GM12891 (cell line): Measurements from ENCODE around the gene DTHD1.

Experiments used
- DNase-seq: peaks from one replicate; pipeline ENCODE4 v3.0.0; 2011; ENCODE audit warnings: low spot score; ENCODE audit not compliant: insufficient read length
- FAIRE-seq: peaks from 2 replicates; lab custom pipeline; 2011; peaks lifted over from hg19 to GRCh38; lab: Jason Lieb, UNC
- PAX5 ChIP-seq: IDR thresholded peaks from 2 replicates; pipeline ENCODE4 v1.6.1; 2011; ENCODE audit warnings: low read length, moderate library complexity, mild to moderate bottlenecking; ENCODE audit not compliant: insufficient read depth, severe bottlenecking
- POLR2A ChIP-seq: IDR thresholded peaks from 2 replicates; pipeline ENCODE4 v1.6.1; 2011; ENCODE audit warnings: low read depth, low read length, control low read depth
- POLR2AphosphoS5 ChIP-seq: IDR thresholded peaks from 2 replicates; pipeline ENCODE4 v1.6.1; 2011; ENCODE audit warnings: low read depth, low read length, control low read depth
- POU2F2 ChIP-seq: IDR thresholded peaks from 2 replicates; pipeline ENCODE4 v1.6.1; 2011; ENCODE audit warnings: low read depth, mild to moderate bottlenecking, control low read depth, low read length, moderate library complexity
- SPI1 ChIP-seq: IDR thresholded peaks from 2 replicates; pipeline ENCODE4 v1.6.1; 2011; ENCODE audit warnings: low read depth, low read length, control low read depth
- TAF1 ChIP-seq: IDR thresholded peaks from 2 replicates; pipeline ENCODE4 v1.6.1; 2011; ENCODE audit warnings: low read depth, low read length, control low read depth

DTHD1 gene

DNA sequence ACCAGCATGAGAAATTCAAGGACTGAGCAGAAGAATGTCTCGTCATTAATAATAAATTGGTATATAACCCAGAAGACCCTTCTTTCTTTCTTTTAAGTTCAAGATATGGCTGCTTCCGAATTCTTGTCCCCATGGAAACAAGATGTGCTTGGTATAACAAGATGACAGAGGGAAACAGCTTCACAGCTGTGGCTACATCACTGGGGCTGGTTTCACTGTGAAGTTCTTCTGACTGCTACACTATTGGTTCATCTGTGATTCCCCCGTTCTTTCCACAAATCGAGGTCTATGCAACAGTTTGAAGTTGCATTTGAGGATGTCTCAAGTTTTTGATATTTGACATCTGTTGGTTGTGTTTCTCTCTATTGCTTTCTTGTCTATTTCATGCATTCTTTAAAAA, 12.3 kb upstream of the DTHD1 start:
- DNase-seq, result no peak
- TF ChIP-seq POU2F2 (no peak), POLR2AphosphoS5 (no peak), POLR2A (no peak), SPI1 (no peak), PAX5 (no peak), TAF1 (no peak)
- FAIRE-seq, result no peak

DNA sequence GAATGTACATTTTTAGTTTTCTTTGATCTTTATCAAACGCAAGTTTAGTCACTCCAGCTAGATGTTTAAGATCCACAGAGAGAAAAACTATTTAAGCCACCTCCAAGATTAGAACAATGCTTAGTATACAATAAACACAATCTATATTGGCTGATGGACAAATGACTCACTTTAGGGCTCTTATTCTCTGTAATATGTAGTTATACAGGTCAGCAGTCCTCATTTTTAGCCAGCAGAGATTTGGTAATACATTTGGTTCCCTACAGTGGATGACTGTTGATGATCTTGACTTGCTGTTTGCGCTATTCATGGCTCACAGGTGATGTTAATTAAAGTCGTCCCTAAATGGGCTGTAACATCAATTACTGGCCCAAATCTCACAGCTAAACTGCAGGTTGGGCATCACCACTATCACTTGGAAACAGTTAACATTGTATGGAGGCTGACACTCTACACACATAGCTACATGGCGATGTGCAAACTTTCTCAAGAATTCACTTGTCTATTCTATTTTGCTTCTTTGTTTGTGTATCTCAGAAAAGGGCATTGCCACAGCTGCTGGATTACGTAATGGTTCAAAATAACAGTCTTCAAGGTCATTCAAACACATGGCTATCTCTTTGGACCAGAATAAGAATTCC, 11.8 kb upstream of the DTHD1 start:
- no peak for DNase-seq
- TF ChIP-seq POLR2AphosphoS5 (no peak), SPI1 (no peak), POLR2A (no peak), TAF1 (no peak), POU2F2 (no peak), PAX5 (no peak)
- FAIRE-seq, result peak; percentile 9

GRCh38 chr4:36273276-36273675, 8.1 kb upstream of the DTHD1 start:
- DNase-seq (no peak), FAIRE-seq (no peak)
- TF ChIP-seq POLR2AphosphoS5, result no peak

GRCh38 chr4:36274158-36274557, 7.3 kb upstream of the DTHD1 start:
- DNase-seq (no peak), FAIRE-seq (no peak)
- TF ChIP-seq SPI1, result no peak

- TF ChIP-seq POLR2AphosphoS5, result no peak
- TF ChIP-seq TAF1, result no peak
- FAIRE-seq (peak; percentile 61), DNase-seq (no peak)
Measured at GRCh38 chr4:36277533-36277932, 3.9 kb upstream of the DTHD1 start.

GRCh38 chr4:36278789-36279188, 2.6 kb upstream of the DTHD1 start:
- FAIRE-seq (peak; percentile 33), DNase-seq (no peak)
- no peak for TF ChIP-seq POU2F2
- no peak for TF ChIP-seq POLR2AphosphoS5
- no peak for TF ChIP-seq TAF1
- TF ChIP-seq PAX5, result no peak
- no peak for TF ChIP-seq POLR2A
- no peak for TF ChIP-seq SPI1

- DNase-seq (no peak), FAIRE-seq (peak; percentile 9)
- TF ChIP-seq POLR2A (no peak), PAX5 (no peak), TAF1 (no peak), SPI1 (no peak), POLR2AphosphoS5 (no peak), POU2F2 (no peak)
Measured at GRCh38 chr4:36280555-36280954, 861 bp upstream of the DTHD1 start.

DNA sequence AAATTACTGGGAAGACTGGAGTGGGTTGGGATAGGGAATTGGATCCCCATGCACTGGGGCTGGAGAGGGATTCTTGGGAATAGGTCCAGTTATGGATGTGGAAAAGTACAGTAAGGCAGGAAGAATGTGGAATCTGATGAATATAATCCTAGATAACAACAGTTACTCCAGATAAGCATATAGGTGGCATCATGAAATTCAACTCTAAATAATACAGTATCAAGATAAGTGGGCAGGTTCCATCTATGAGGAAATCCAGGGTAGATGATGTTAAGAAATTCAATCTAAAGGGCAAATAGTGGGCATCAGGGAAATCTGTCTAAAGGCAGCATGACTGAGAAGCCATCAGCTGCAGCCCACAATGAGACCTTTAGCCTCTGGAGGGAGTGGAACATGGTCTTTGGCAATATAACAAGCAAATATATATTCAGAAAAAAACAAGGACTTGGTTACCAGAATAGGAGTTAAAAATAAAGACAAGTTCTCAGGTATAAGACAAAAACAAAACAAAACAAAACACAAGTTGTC, 1.2 kb downstream of the DTHD1 start:
- FAIRE-seq (no peak), DNase-seq (no peak)
- no peak for TF ChIP-seq POU2F2
- no peak for TF ChIP-seq POLR2AphosphoS5
- no peak for TF ChIP-seq POLR2A
- TF ChIP-seq SPI1, result no peak
- TF ChIP-seq TAF1, result no peak
- no peak for TF ChIP-seq PAX5

- FAIRE-seq (peak; percentile 33), DNase-seq (no peak)
- no peak for TF ChIP-seq SPI1
- TF ChIP-seq POLR2A, result no peak
- TF ChIP-seq POLR2AphosphoS5, result no peak
- TF ChIP-seq TAF1, result no peak
- TF ChIP-seq POU2F2, result no peak
- no peak for TF ChIP-seq PAX5
Measured at GRCh38 chr4:36283912-36284465, 2.6 kb downstream of the DTHD1 start.

DNA sequence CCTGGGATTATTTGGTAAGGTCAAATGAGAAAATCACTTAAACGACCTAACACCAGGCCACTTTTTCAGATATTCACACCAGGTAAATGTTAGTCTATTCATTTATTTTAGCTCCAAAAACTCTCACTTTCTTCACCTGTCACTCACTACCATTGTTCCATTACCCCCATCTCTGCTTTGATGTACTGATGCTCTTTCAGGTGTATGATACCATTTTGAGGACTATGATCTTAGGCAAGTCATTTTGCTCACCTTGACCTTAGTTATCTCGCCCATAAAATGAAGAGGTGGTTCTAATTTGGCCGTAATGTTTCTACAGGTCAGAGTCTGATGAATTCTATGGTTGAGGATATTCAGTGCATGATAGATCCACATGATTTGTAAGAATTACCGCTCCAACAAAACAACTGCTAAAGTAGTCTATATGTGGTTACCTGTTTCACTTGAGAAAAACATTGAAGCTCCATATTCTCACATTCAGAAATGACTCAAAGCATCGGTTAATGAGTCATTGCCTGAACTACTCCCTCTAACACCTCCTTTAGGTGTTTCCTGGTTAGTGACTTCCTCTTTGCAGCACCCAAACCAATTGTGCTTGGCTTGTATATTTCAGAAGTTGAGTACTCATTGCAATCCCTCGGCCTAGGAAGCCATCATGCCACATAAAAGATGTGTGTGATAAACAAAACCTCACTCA, 4.5 kb downstream of the DTHD1 start:
- DNase-seq (peak; percentile 15), FAIRE-seq (peak; percentile 91)
- TF ChIP-seq POLR2AphosphoS5 (no peak), POLR2A (no peak), POU2F2 (peak; percentile 67), PAX5 (no peak), SPI1 (peak; percentile 97), TAF1 (no peak)
